CD4-positive, CD25-positive, alpha-beta regulatory T cell (primary cell): ENCODE measurements around the gene CIAO3. TPM values are rescaled to one million over a fixed set of nuclear protein-coding genes. Genes with fewer than 3 reads are reported as not detected.

ENCODE experiments used
- ATAC-seq, 2 donors: fragments of 150-1000 bp; cut with Tn5 transposase; one replicate each; pipeline ENCODE4 v1.10.0; 2021; ENCODE audit warnings: low read depth in 2 of 2, moderate number of reproducible peaks in 2 of 2, moderate library complexity in 1 of 2
- DNase-seq, 3 donors: peaks; one replicate each; pipeline versions ENCODE4 v3.0.0 to v3.0.0-alpha.2; 2012 to 2022; ENCODE audit warnings: mixed read lengths in 1 of 3
- H3K27ac ChIP-seq: one replicate; pipeline ENCODE4 v1.7.0; 2013; ENCODE audit warnings: mild to moderate bottlenecking, low read length; ENCODE audit not compliant: insufficient read depth, poor library complexity, severe bottlenecking
- H3K27me3 ChIP-seq: one replicate; pipeline ENCODE4 v1.7.0; 2013; ENCODE audit warnings: low read length; ENCODE audit not compliant: control insufficient read depth, insufficient read depth
- H3K36me3 ChIP-seq: one replicate; pipeline ENCODE4 v1.7.0; 2013; ENCODE audit warnings: mild to moderate bottlenecking, low read length, moderate library complexity; ENCODE audit not compliant: control insufficient read depth, insufficient read depth
- H3K4me1 ChIP-seq: 2 replicates; pipeline ENCODE4 v1.7.0; 2013; ENCODE audit warnings: mild to moderate bottlenecking, low read length; ENCODE audit not compliant: insufficient read depth, control insufficient read depth, poor library complexity, severe bottlenecking
- H3K4me3 ChIP-seq: one replicate; pipeline ENCODE4 v1.7.0; 2013; ENCODE audit warnings: low read depth, mild to moderate bottlenecking, low read length, moderate library complexity
- H3K9me3 ChIP-seq, 2 experiments: 1 replicate in 1 of 2; 2 replicates in 1 of 2; pipeline ENCODE4 v1.7.0; 2013; ENCODE audit warnings: low read length in 2 of 2, mild to moderate bottlenecking in 1 of 2, moderate library complexity in 1 of 2; ENCODE audit not compliant: control insufficient read depth in 2 of 2
- H3K27ac Mint-ChIP-seq, 3 donors: one replicate each; pipeline ENCODE4 v1.8.0; 2020 to 2022; ENCODE audit warnings: mild to moderate bottlenecking in 3 of 3, mixed read lengths in 3 of 3, moderate library complexity in 2 of 3
- H3K27me3 Mint-ChIP-seq: one replicate; pipeline ENCODE4 v1.8.0; 2022; ENCODE audit warnings: mild to moderate bottlenecking, mixed read lengths
- H3K36me3 Mint-ChIP-seq: one replicate; pipeline ENCODE4 v1.8.0; 2020; ENCODE audit warnings: mixed read lengths
- H3K4me1 Mint-ChIP-seq, 4 donors: one replicate each; pipeline ENCODE4 v1.8.0; 2020 to 2022; ENCODE audit warnings: mixed read lengths in 4 of 4, mild to moderate bottlenecking in 1 of 4
- H3K4me3 Mint-ChIP-seq, 4 donors: one replicate each; pipeline ENCODE4 v1.8.0; 2020 to 2022; ENCODE audit warnings: mild to moderate bottlenecking in 4 of 4, mixed read lengths in 4 of 4, moderate library complexity in 3 of 4
- H3K9me3 Mint-ChIP-seq, 7 donors: one replicate each; pipeline ENCODE4 v1.8.0; 2020 to 2022; ENCODE audit warnings: mixed read lengths in 7 of 7, mild to moderate bottlenecking in 3 of 7, moderate library complexity in 2 of 7
- polyA plus RNA-seq, 4 donors: library from polyadenylated mRNA; unstranded; fragments of 300-500 nt; fragmentation: Illumina TruSeq; gene quantifications; one replicate each; pipeline ENCODE4 v1.2.3, GENCODE V29; 2021
- total RNA-seq: library from RNA; stranded (reverse); gene quantifications from one replicate; pipeline ENCODE4 v1.2.3, GENCODE V29; 2022

Gene CIAO3
- total and polyA plus RNA-seq, 5 donors from 2014 or later, result 17.2 to 42.6 (median 20.3) TPM

GRCh38 chr16:689175-689897 lies 51.5 kb downstream of the CIAO3 start:
- H3K4me1 Mint-ChIP-seq, result peaks cover 2 to 37% (median 9%) of the 10 kb centered on the region in 4 donors
- no peaks in the 10 kb centered on the region for H3K27me3 ChIP-seq
- H3K4me1 ChIP-seq, result peaks cover 29% of the 10 kb centered on the region
- H3K9me3 Mint-ChIP-seq, result no peaks in the 10 kb centered on the region
- H3K36me3 Mint-ChIP-seq, result no peaks in the 10 kb centered on the region
- no peaks in the 10 kb centered on the region for H3K27me3 Mint-ChIP-seq
- peak overlapping the region in 2 of 3 donors; percentile 84 to 90 for H3K27ac Mint-ChIP-seq
- H3K36me3 ChIP-seq, result peaks cover 2% of the 10 kb centered on the region
- H3K27ac ChIP-seq, result peak overlapping the region; percentile 78
- peak overlapping the region; percentile 71 for H3K4me3 ChIP-seq
- peak overlapping the region; percentile 93 to 98 (median 95) for H3K4me3 Mint-ChIP-seq
- no peak for ATAC-seq
- DNase-seq, result no peak
- H3K9me3 ChIP-seq, result no peaks in the 10 kb centered on the region

DNA sequence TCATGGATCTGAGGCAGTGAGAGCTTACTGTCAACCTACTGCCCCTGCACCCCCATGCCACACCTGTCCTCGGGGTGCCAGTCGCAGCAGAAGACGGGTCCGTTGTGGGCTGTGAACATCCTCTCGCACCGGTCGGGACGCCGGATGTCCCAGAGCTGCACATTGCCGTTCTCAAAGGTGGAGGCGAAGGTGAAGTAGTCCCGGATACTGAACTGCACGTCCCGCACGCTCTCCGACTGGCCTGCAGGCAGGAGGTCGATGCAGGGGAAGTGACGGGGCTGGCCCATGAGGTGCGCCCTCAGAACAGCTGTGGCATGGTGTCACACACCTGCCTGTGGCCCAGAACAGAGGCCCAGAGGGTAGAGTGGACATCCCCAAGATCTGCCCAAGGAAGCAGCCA lies 53.3 kb downstream of the CIAO3 start:
- Histone ChIP-seq H3K9me3 (no peaks in the 10 kb centered on the region), H3K36me3 (peaks cover 5% of the 10 kb centered on the region), H3K27ac (no peak overlapping the region), H3K4me1 (peaks cover 36% of the 10 kb centered on the region), H3K27me3 (no peaks in the 10 kb centered on the region), H3K4me3 (no peak overlapping the region)
- ATAC-seq, result no peak
- Mint-ChIP-seq H3K4me3 (peak overlapping the region; percentile 33 to 69 (median 61)), H3K36me3 (peaks cover 2% of the 10 kb centered on the region), H3K9me3 (no peaks in the 10 kb centered on the region), H3K27me3 (no peaks in the 10 kb centered on the region), H3K4me1 (peaks cover 2 to 45% (median 10%) of the 10 kb centered on the region in 4 donors), H3K27ac (no peak overlapping the region)
- no peak for DNase-seq

- no peaks in the 10 kb centered on the region for H3K27me3 Mint-ChIP-seq
- Histone ChIP-seq H3K9me3 (no peaks in the 10 kb centered on the region), H3K27ac (no peak overlapping the region), H3K27me3 (no peaks in the 10 kb centered on the region), H3K4me1 (peaks cover 39% of the 10 kb centered on the region), H3K4me3 (no peak overlapping the region), H3K36me3 (peaks cover 12% of the 10 kb centered on the region)
- peaks cover 3% of the 10 kb centered on the region for H3K36me3 Mint-ChIP-seq
- ATAC-seq, result no peak
- H3K4me3 Mint-ChIP-seq, result peak overlapping the region in 2 of 4 donors; percentile 33 to 58
- H3K27ac Mint-ChIP-seq, result no peak overlapping the region
- DNase-seq, result no peak
- H3K4me1 Mint-ChIP-seq, result peaks cover 2 to 49% (median 11%) of the 10 kb centered on the region in 4 donors
- no peaks in the 10 kb centered on the region for H3K9me3 Mint-ChIP-seq
Observed at GRCh38 chr16:686459-687260, 54.1 kb downstream of the CIAO3 start.

GRCh38 chr16:685967-686366 lies 54.8 kb downstream of the CIAO3 start:
- Mint-ChIP-seq H3K27me3 (no peaks in the 10 kb centered on the region), H3K27ac (peak overlapping the region in 1 of 3 donors; percentile 32), H3K36me3 (peaks cover 3% of the 10 kb centered on the region), H3K4me1 (peaks cover 2 to 52% (median 10%) of the 10 kb centered on the region in 4 donors), H3K9me3 (no peaks in the 10 kb centered on the region), H3K4me3 (peak overlapping the region in 2 of 4 donors; percentile 41 to 60)
- Histone ChIP-seq H3K27me3 (no peaks in the 10 kb centered on the region), H3K27ac (no peak overlapping the region), H3K4me1 (peaks cover 46% of the 10 kb centered on the region), H3K36me3 (peaks cover 12% of the 10 kb centered on the region), H3K9me3 (no peaks in the 10 kb centered on the region), H3K4me3 (no peak overlapping the region)
- no peak for ATAC-seq
- no peak for DNase-seq

GRCh38 chr16:684961-685696 lies 55.7 kb downstream of the CIAO3 start:
- Histone ChIP-seq H3K4me1 (peaks cover 46% of the 10 kb centered on the region), H3K9me3 (no peaks in the 10 kb centered on the region), H3K27ac (peak overlapping the region; percentile 73), H3K27me3 (no peaks in the 10 kb centered on the region), H3K36me3 (peaks cover 12% of the 10 kb centered on the region), H3K4me3 (no peak overlapping the region)
- Mint-ChIP-seq H3K4me1 (peaks cover 0 to 49% (median 6%) of the 10 kb centered on the region in 4 donors), H3K27ac (no peak overlapping the region), H3K9me3 (no peaks in the 10 kb centered on the region), H3K36me3 (peaks cover 3% of the 10 kb centered on the region), H3K4me3 (no peak overlapping the region), H3K27me3 (no peaks in the 10 kb centered on the region)
- no peak for ATAC-seq
- DNase-seq, result no peak

DNA sequence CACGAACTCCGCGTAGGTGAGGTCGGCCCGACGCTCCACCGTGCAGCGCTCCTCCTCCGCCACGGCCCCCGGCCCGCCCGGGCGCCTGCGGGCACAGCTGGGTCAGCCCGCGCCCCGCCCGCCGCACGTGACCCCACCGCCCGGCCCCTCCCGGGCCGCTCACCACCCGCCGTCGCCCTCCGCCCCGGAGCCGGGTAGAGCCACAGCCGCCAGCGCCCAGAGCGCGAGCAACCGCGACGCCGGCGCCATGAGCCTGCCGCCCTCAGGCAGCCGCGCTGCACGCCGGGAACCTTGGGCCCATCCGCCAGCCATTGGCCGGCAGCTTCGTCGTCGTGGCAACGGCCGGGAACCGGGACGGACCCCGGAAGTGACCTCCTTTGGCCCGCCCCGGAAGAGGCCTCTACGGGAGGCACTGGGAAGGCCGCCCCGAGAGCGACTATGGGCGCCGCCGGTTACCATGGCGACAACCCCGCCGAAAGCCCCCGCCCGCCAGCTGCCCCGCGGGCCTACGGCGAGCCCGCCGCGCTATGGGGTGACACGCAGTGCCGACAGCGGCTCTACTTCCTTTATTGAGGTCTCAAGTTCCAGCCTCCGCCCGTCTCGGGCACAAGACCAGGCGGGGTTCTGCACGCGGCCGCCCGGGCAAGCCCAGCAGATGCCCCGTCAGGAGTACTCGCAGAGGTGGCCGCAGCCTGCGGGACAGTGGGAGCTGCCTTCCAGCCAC lies 56.6 kb downstream of the CIAO3 start, which contains the start of gene JMJD8:
JMJD8 (minus strand) TSS at position 264 of the 724 bp plus-strand sequence; CDS start at position 249, 15 bp downstream.
- peaks cover 3% of the 10 kb centered on the region for H3K36me3 Mint-ChIP-seq

More for the DNA sequence above, 56.6 kb downstream of the CIAO3 start, which contains the start of gene JMJD8:
- ATAC-seq (peak; percentile 75 to 80), DNase-seq (peak; percentile 93 to 97 (median 96))
- H3K4me3 ChIP-seq, result no peak within 1 kb of the TSS
- H3K27ac ChIP-seq, result peak within 1 kb of the TSS; percentile 73
- H3K27me3 Mint-ChIP-seq, result no peaks in the 10 kb centered on the region
- H3K27me3 ChIP-seq, result no peaks in the 10 kb centered on the region
- peak within 1 kb of the TSS in 2 of 3 donors; percentile 31 to 83 for H3K27ac Mint-ChIP-seq
- H3K9me3 Mint-ChIP-seq, result no peaks in the 10 kb centered on the region
- H3K4me1 ChIP-seq, result peaks cover 42% of the 10 kb centered on the region
- H3K9me3 ChIP-seq, result no peaks in the 10 kb centered on the region
- peaks cover 12% of the 10 kb centered on the region for H3K36me3 ChIP-seq
- peak within 1 kb of the TSS; percentile 77 to 86 (median 82) for H3K4me3 Mint-ChIP-seq
- peaks cover 0 to 42% (median 3%) of the 10 kb centered on the region in 4 donors for H3K4me1 Mint-ChIP-seq
